IMR-90 (cell line): ENCODE results near the gene CNTN4. TPM values are rescaled to one million over a fixed set of nuclear protein-coding genes. Genes with fewer than 3 reads are reported as not detected.

ENCODE experiments used
- ATAC-seq: fragments of 200-7000 bp; cut with Tn5 transposase; 2 replicates; pipeline ENCODE4 v1.9.1; 2020; ENCODE audit warnings: low read depth, mild to moderate bottlenecking, moderate library complexity
- BruUV-seq: library from RNA; stranded (reverse); fragments of 400-500 nt; replicated peaks from 2 replicates; lab custom pipeline; 2021; lab: Mats Ljungman, UMichigan
- CTCF ChIA-PET: fragments of 300-600 bp; formaldehyde crosslinking; extraction: SDS; loops from one replicate; lab custom pipeline; 2021; ENCODE audit warnings: antibody characterized with exemption; lab: Yijun Ruan, JAX
- POLR2A ChIA-PET: fragments of 300-600 bp; sonication (Branson Sonifier 250); formaldehyde crosslinking; loops from one replicate; lab custom pipeline; 2022; ENCODE audit warnings: antibody characterized with exemption; ENCODE audit not compliant: unreplicated experiment; lab: Charles Lee
- DNase-seq: peaks from one replicate; pipeline ENCODE4 v3.0.0; 2013
- H2AFZ ChIP-seq: replicated peaks from 2 replicates; pipeline ENCODE3; 2013; ENCODE audit warnings: low read length, mild to moderate bottlenecking; ENCODE audit not compliant: poor library complexity
- H2AK5ac ChIP-seq: 2 replicates; pipeline ENCODE4 v1.6.1; 2013; ENCODE audit warnings: low read depth, low read length, inconsistent platforms
- H2AK9ac ChIP-seq: replicated peaks from 2 replicates; pipeline ENCODE3; 2013; ENCODE audit warnings: mild to moderate bottlenecking, low read depth, low read length, moderate library complexity; ENCODE audit not compliant: poor library complexity
- H2BK120ac ChIP-seq: 2 replicates; pipeline ENCODE4 v1.6.1; 2013; ENCODE audit warnings: low read depth, low read length, inconsistent platforms
- H2BK15ac ChIP-seq: 3 replicates; pipeline ENCODE4 v1.6.1; 2013; ENCODE audit warnings: low read depth, low read length, inconsistent platforms
- H2BK20ac ChIP-seq: 2 replicates; pipeline ENCODE4 v1.6.1; 2013; ENCODE audit warnings: low read depth, mild to moderate bottlenecking, inconsistent platforms, low read length, moderate library complexity
- H2BK5ac ChIP-seq: 2 replicates; pipeline ENCODE4 v1.6.1; 2013; ENCODE audit warnings: mild to moderate bottlenecking, low read depth, low read length, inconsistent platforms; ENCODE audit not compliant: poor library complexity, severe bottlenecking
- H3K14ac ChIP-seq: replicated peaks from 2 replicates; pipeline ENCODE4 v1.6.1; 2013; ENCODE audit warnings: low read depth, low read length, inconsistent platforms
- H3K18ac ChIP-seq: 2 replicates; pipeline ENCODE4 v1.6.1; 2013; ENCODE audit warnings: low read depth, low read length, control low read depth
- H3K23ac ChIP-seq: 2 replicates; pipeline ENCODE4 v1.6.1; 2013; ENCODE audit warnings: low read depth, low read length, inconsistent platforms
- H3K27ac ChIP-seq: 2 replicates; pipeline ENCODE4 v1.5.1; 2013; ENCODE audit warnings: mild to moderate bottlenecking, control low read depth, low read length; ENCODE audit not compliant: insufficient read depth
- H3K27me3 ChIP-seq: 2 replicates; pipeline ENCODE4 v1.6.1; 2013; ENCODE audit warnings: low read length; ENCODE audit not compliant: control insufficient read depth, insufficient read depth
- H3K36me3 ChIP-seq: 2 replicates; pipeline ENCODE4 v1.6.1; 2013; ENCODE audit warnings: low read length, mixed read lengths; ENCODE audit not compliant: control insufficient read depth, insufficient read depth
- H3K4ac ChIP-seq: 2 replicates; pipeline ENCODE4 v1.6.1; 2013; ENCODE audit warnings: low read depth, low read length, inconsistent platforms
- H3K4me1 ChIP-seq: 2 replicates; pipeline ENCODE4 v1.6.1; 2013; ENCODE audit warnings: low read length, mixed read lengths; ENCODE audit not compliant: control insufficient read depth, insufficient read depth
- H3K4me2 ChIP-seq: 2 replicates; pipeline ENCODE4 v1.6.1; 2013; ENCODE audit warnings: low read depth, mild to moderate bottlenecking, control low read depth, low read length, moderate library complexity
- H3K4me3 ChIP-seq: 2 replicates; pipeline ENCODE4 v1.5.1; 2013; ENCODE audit warnings: low read depth, mild to moderate bottlenecking, control low read depth, low read length, moderate library complexity; ENCODE audit not compliant: insufficient read depth
- H3K56ac ChIP-seq: 2 replicates; pipeline ENCODE4 v1.6.1; 2013; ENCODE audit warnings: low read length, inconsistent platforms; ENCODE audit not compliant: insufficient read depth; ENCODE audit errors: extremely low read depth
- H3K79me1 ChIP-seq, 2 experiments: 2 replicates each; pipeline ENCODE4 v1.6.1; 2013; ENCODE audit warnings: low read length in 2 of 2, inconsistent platforms in 1 of 2, low read depth in 1 of 2
- H3K9ac ChIP-seq: 2 replicates; pipeline ENCODE4 v1.6.1; 2013; ENCODE audit warnings: low read depth, low read length, control low read depth
- H3K9me1 ChIP-seq: 2 replicates; pipeline ENCODE4 v1.6.1; 2013; ENCODE audit warnings: low read length, inconsistent platforms; ENCODE audit not compliant: insufficient read depth
- H3K9me3 ChIP-seq: 2 replicates; pipeline ENCODE4 v1.6.1; 2013; ENCODE audit warnings: low read length; ENCODE audit not compliant: control insufficient read depth, insufficient read depth
- H4K20me1 ChIP-seq: 2 replicates; pipeline ENCODE4 v1.6.1; 2013; ENCODE audit warnings: low read length, inconsistent platforms; ENCODE audit not compliant: insufficient read depth
- H4K5ac ChIP-seq: 2 replicates; pipeline ENCODE4 v1.6.1; 2013; ENCODE audit warnings: mild to moderate bottlenecking, low read depth, low read length, control low read depth
- H4K8ac ChIP-seq, 2 experiments: 2 replicates each; pipeline ENCODE4 v1.6.1; 2013; ENCODE audit warnings: low read depth in 2 of 2, low read length in 2 of 2, control low read depth in 1 of 2, inconsistent platforms in 1 of 2
- H4K91ac ChIP-seq: 2 replicates; pipeline ENCODE4 v1.6.1; 2013; ENCODE audit warnings: low read depth, low read length, inconsistent platforms; ENCODE audit not compliant: insufficient read depth
- FOS ChIP-seq: fragments of 150-350 bp; IDR thresholded peaks from 2 replicates; pipeline ENCODE4 v1.6.1; 2016; ENCODE audit warnings: low read depth, low read length
- WGBS, 2 experiments: methylation state at CpG; one replicate each; pipeline versions ENCODE4 v1.1.5 to v1.1.7; 2013; ENCODE audit warnings: missing lambda C conversion rate in 2 of 2; ENCODE audit not compliant: insufficient read length in 1 of 2; ENCODE audit errors: extremely low coverage in 2 of 2; 5-methylcytosine and 5-hydroxymethylcytosine counted together
- dilution Hi-C: fragments of 300-500 bp; cut with HindIII; formaldehyde crosslinking; loops from one replicate; pipeline ENCODE4 v1.14.3; 2018; ENCODE audit warnings: low sequenced_read_pairs; ENCODE audit not compliant: unreplicated experiment
- in situ Hi-C: fragments of 300-500 bp; cut with MboI; formaldehyde crosslinking; loops from 3 replicates; pipeline ENCODE4 v1.14.3; 2019; ENCODE audit warnings: low sequenced_read_pairs, inconsistent platforms, mixed read lengths
- intact Hi-C: fragments of 100-400 bp; cut with micrococcal nuclease; formaldehyde crosslinking; loops from 2 replicates; pipeline ENCODE4 v1.10.0; 2022
- polyA plus RNA-seq, 3 experiments: library from polyadenylated mRNA; depleted of rRNA; stranded (reverse); fragments of >200 nt; gene quantifications; 2 replicates each; pipeline ENCODE4 v1.2.3, GENCODE V29; 2012; ENCODE audit warnings: low replicate concordance in 1 of 3
- total RNA-seq: library from RNA; depleted of rRNA; stranded (reverse); fragments of >200 nt; gene quantifications from 2 replicates; pipeline ENCODE4 v1.2.3, GENCODE V29; 2012

The CNTN4 gene
- total and polyA plus RNA-seq, 2 of the 4 experiments (the other 2 are of a cell fraction), result under 0.01 TPM; not detected in 1

DNA sequence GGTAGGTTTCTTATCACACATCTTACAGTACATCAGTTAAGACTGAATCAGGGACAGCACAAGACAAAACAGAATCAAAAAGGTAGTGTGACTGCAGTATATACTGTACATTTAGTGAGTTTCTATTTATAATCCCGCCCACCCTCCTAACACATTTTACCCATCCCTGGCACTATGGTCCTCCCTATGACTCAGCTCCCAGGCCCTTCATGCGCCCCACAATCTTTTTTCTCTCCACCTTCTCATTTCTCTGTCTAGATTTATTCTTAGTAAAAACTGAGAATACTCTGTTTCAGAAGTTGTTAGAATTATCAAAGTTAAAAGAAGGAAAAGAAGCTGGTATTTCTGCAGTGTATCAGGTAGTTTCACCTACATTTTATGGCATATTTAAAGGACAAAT, 427.3 kb downstream of the CNTN4 start:
- Histone ChIP-seq H3K4ac (no peak overlapping the region), H3K18ac (no peak overlapping the region), H2AK5ac (no peak overlapping the region), H4K91ac (no peak overlapping the region), H3K4me2 (no peak overlapping the region), H3K36me3 (no peaks in the 10 kb centered on the region), H2BK20ac (no peak overlapping the region), H3K14ac (no peak overlapping the region), H3K27me3 (no peaks in the 10 kb centered on the region), H2BK15ac (no peak overlapping the region), H3K4me1 (no peaks in the 10 kb centered on the region), H2AK9ac (no peak overlapping the region), H2BK5ac (no peak overlapping the region), H3K9me1 (no peaks in the 10 kb centered on the region), H3K9ac (no peak overlapping the region), H3K79me1 (no peaks in the 10 kb centered on the region), H2BK120ac (no peak overlapping the region), H3K27ac (no peak overlapping the region), H3K56ac (no peak overlapping the region), H4K5ac (no peak overlapping the region), H3K9me3 (no peaks in the 10 kb centered on the region), H3K4me3 (no peak overlapping the region), H3K23ac (no peak overlapping the region), H2AFZ (no peak overlapping the region), H4K8ac (no peak overlapping the region), H4K20me1 (no peaks in the 10 kb centered on the region)
- DNase-seq (no peak), ATAC-seq (no peak)
- POLR2A ChIA-PET, result no interaction called here
- TF ChIP-seq FOS, result no peak
- intact Hi-C loops (no loop called here), dilution Hi-C loops (no loop called here), in situ Hi-C loops (no loop called here)
- no CpG with 5 or more reads among the region's 2 CpGs for WGBS, 2 experiments
- no TSS peak for BruUV-seq
- CTCF ChIA-PET, result no interaction called here
